ENCODE measurements around the gene PF4V1. TPM values are rescaled to one million over a fixed set of nuclear protein-coding genes. Genes with fewer than 3 reads are reported as not detected.
A peak's percentile ranks its signal among the peaks of the same experiment; 100 is the strongest.

The PF4V1 gene
- polyA plus RNA-seq, 2 of the 4 experiments (the other 2 are of a cell fraction) = not detected

GRCh38 chr4:73902817-73903547 is 49.9 kb downstream of the PF4V1 start:
- FAIRE-seq (no peak), ATAC-seq (no peak), DNase-seq (ENCODE audit: low read depth in 1 of 2, low spot score in 1 of 2) (no peak)
- CTCF ChIA-PET = no interaction called here
- Histone ChIP-seq H3K4me2 (no peak overlapping the region), H3K4me3 (no peak overlapping the region), H3K4me1 (0 out of 3 replicates have a peak, but pooled peaks cover 6% of the 10 kb centered on the region), H3K27ac (peak overlapping the region in 1 of 2 experiments; percentile 49; a peak in 4 of 6 replicates), H3K9me3 (no peaks in the 10 kb centered on the region)
- POLR2A ChIA-PET = no interaction called here
- TF ChIP-seq TFCP2L1 (CRISPR knock-in tag; IDR thresholded peaks at IDR 0.05) (no peak), POLR2A (IDR thresholded peaks at IDR 0.05; ENCODE audit: low read length) (no peak), ESRRA (IDR thresholded peaks at IDR 0.05; ENCODE audit: borderline replicate concordance, low read length) (no peak), NPAS2 (CRISPR knock-in tag; IDR thresholded peaks at IDR 0.05; ENCODE audit: borderline replicate concordance) (no peak), PHF8 (IDR thresholded peaks at IDR 0.05; ENCODE audit: borderline replicate concordance, low read depth) (no peak), NFE2L2 (conservative IDR thresholded peaks at IDR 0.05; ENCODE audit: low read length) (no peak), ZFP36 (IDR thresholded peaks at IDR 0.05; ENCODE audit: borderline replicate concordance, partially characterized antibody) (no peak), HEYL (CRISPR knock-in tag; IDR thresholded peaks at IDR 0.05) (no peak)
- TF ChIP-seq, protein P1, sequence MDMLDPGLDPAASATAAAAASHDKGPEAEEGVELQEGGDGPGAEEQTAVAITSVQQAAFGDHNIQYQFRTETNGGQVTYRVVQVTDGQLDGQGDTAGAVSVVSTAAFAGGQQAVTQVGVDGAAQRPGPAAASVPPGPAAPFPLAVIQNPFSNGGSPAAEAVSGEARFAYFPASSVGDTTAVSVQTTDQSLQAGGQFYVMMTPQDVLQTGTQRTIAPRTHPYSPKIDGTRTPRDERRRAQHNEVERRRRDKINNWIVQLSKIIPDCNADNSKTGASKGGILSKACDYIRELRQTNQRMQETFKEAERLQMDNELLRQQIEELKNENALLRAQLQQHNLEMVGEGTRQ (IDR thresholded peaks at IDR 0.05) = no peak
- 79% methylated on average over 3 of the region's 3 CpGs for WGBS (ENCODE audit: missing lambda C conversion rate)

Other genes with a start within 250 kb of the PF4V1 start
- gene RASSF6, start 232.9 kb upstream of the PF4V1 start, polyA plus RNA-seq (2011; rRNA removed) = 4.4 and 5.9 TPM in 2 replicates
- gene RASSF6, start 232.9 kb upstream of the PF4V1 start, polyA plus RNA-seq (2017; fragmentation: RNase III; extraction: RNeasy Plus Mini Kit Qiagen cat#74134 plus additional on column Dnase treatment) = 1.6 to 1.8 TPM (median 1.8 TPM) in 3 replicates
- 57.2 and 87.7 TPM in 2 replicates for gene CXCL8, start 112.7 kb upstream of the PF4V1 start, polyA plus RNA-seq (2011; rRNA removed)
- gene CXCL8, start 112.7 kb upstream of the PF4V1 start, polyA plus RNA-seq (2017; fragmentation: RNase III; extraction: RNeasy Plus Mini Kit Qiagen cat#74134 plus additional on column Dnase treatment) = 4.0 to 5.6 TPM (median 4.4 TPM) in 3 replicates
- gene CXCL6, start 16.6 kb upstream of the PF4V1 start, polyA plus RNA-seq (2011; rRNA removed) = 0.06 TPM in 1 of 2 replicates, not detected in the other
- 0.11 to 0.16 TPM in 2 of 3 replicates, not detected in the other for gene CXCL6, start 16.6 kb upstream of the PF4V1 start, polyA plus RNA-seq (2017; fragmentation: RNase III; extraction: RNeasy Plus Mini Kit Qiagen cat#74134 plus additional on column Dnase treatment)
- gene CXCL1, start 16.1 kb downstream of the PF4V1 start, polyA plus RNA-seq (2011; rRNA removed) = 16.3 and 20.0 TPM in 2 replicates
- 12.9 to 16.2 TPM (median 14.9 TPM) in 3 replicates for gene CXCL1, start 16.1 kb downstream of the PF4V1 start, polyA plus RNA-seq (2017; fragmentation: RNase III; extraction: RNeasy Plus Mini Kit Qiagen cat#74134 plus additional on column Dnase treatment)
- gene PF4, start 128.7 kb downstream of the PF4V1 start, polyA plus RNA-seq (2011; rRNA removed) = 0.81 and 1.1 TPM in 2 replicates
- 0.87 to 1.7 TPM (median 1.0 TPM) in 3 replicates for gene PF4, start 128.7 kb downstream of the PF4V1 start, polyA plus RNA-seq (2017; fragmentation: RNase III; extraction: RNeasy Plus Mini Kit Qiagen cat#74134 plus additional on column Dnase treatment)
- gene PPBP, start 134.9 kb downstream of the PF4V1 start, polyA plus RNA-seq (2011; rRNA removed) = 0.16 TPM in 1 of 2 replicates, not detected in the other
- gene PPBP, start 134.9 kb downstream of the PF4V1 start, polyA plus RNA-seq (2017; fragmentation: RNase III; extraction: RNeasy Plus Mini Kit Qiagen cat#74134 plus additional on column Dnase treatment) = 0.35 TPM in 1 of 3 replicates, not detected in the others
- 116 and 195 TPM in 2 replicates for gene CXCL5, start 145.4 kb downstream of the PF4V1 start, polyA plus RNA-seq (2011; rRNA removed)
- 107 to 127 TPM (median 120 TPM) in 3 replicates for gene CXCL5, start 145.4 kb downstream of the PF4V1 start, polyA plus RNA-seq (2017; fragmentation: RNase III; extraction: RNeasy Plus Mini Kit Qiagen cat#74134 plus additional on column Dnase treatment)
- 14.9 and 17.9 TPM in 2 replicates for gene CXCL3, start 185.4 kb downstream of the PF4V1 start, polyA plus RNA-seq (2011; rRNA removed)
- gene CXCL3, start 185.4 kb downstream of the PF4V1 start, polyA plus RNA-seq (2017; fragmentation: RNase III; extraction: RNeasy Plus Mini Kit Qiagen cat#74134 plus additional on column Dnase treatment) = 5.1 to 5.5 TPM (median 5.2 TPM) in 3 replicates
- 59.5 and 122 TPM in 2 replicates for gene CXCL2, start 245.9 kb downstream of the PF4V1 start, polyA plus RNA-seq (2011; rRNA removed)
- 9.3 to 10.6 TPM (median 9.4 TPM) in 3 replicates for gene CXCL2, start 245.9 kb downstream of the PF4V1 start, polyA plus RNA-seq (2017; fragmentation: RNase III; extraction: RNeasy Plus Mini Kit Qiagen cat#74134 plus additional on column Dnase treatment)

Measured in A549 (cell line).